ENCODE data around the gene MRPL40.
A peak's percentile ranks its signal among the peaks of the same experiment; 100 is the strongest.

The MRPL40 gene

GRCh38 chr22:19432133-19432851 is at the start of gene MRPL40:
Gene MRPL40, plus strand, starts transcription at chr22:19432545. Its CDS starts 10 bp downstream, at chr22:19432555.
- DNase-seq (ENCODE audit: low read depth), result peak; percentile 93

GRCh38 chr22:19383292-19383691 is 49.1 kb upstream of the MRPL40 start:
- no peak for DNase-seq (ENCODE audit: low read depth)

GRCh38 chr22:19385221-19385906 is 47.0 kb upstream of the MRPL40 start:
- no peak for DNase-seq (ENCODE audit: low read depth)

- no peak for DNase-seq (ENCODE audit: low read depth)
Observed at GRCh38 chr22:19386248-19386647, 46.1 kb upstream of the MRPL40 start.

GRCh38 chr22:19387038-19387437 is 45.3 kb upstream of the MRPL40 start:
- peak; percentile 16 for DNase-seq (ENCODE audit: low read depth)

- no peak for DNase-seq (ENCODE audit: low read depth)
Observed at GRCh38 chr22:19387575-19387974, 44.8 kb upstream of the MRPL40 start.

- no peak for DNase-seq (ENCODE audit: low read depth)
Observed at GRCh38 chr22:19393704-19394103, 38.6 kb upstream of the MRPL40 start.

- no peak for DNase-seq (ENCODE audit: low read depth)
Observed at GRCh38 chr22:19394274-19395050, 37.9 kb upstream of the MRPL40 start.

- DNase-seq (ENCODE audit: low read depth), result no peak
Observed at GRCh38 chr22:19395276-19395675, 37.1 kb upstream of the MRPL40 start.

- DNase-seq (ENCODE audit: low read depth), result no peak
Observed at GRCh38 chr22:19396561-19396933, 35.8 kb upstream of the MRPL40 start.

GRCh38 chr22:19396934-19397733 is 35.2 kb upstream of the MRPL40 start:
- DNase-seq (ENCODE audit: low read depth), result no peak

GRCh38 chr22:19397734-19398104 is 34.6 kb upstream of the MRPL40 start:
- DNase-seq (ENCODE audit: low read depth), result no peak

- DNase-seq (ENCODE audit: low read depth), result no peak
Observed at GRCh38 chr22:19398206-19398605, 34.1 kb upstream of the MRPL40 start.

- DNase-seq (ENCODE audit: low read depth), result no peak
Observed at GRCh38 chr22:19398652-19399051, 33.7 kb upstream of the MRPL40 start.

- DNase-seq (ENCODE audit: low read depth), result no peak
Observed at GRCh38 chr22:19400881-19401280, 31.5 kb upstream of the MRPL40 start.

- no peak for DNase-seq (ENCODE audit: low read depth)
Observed at GRCh38 chr22:19401483-19401882, 30.9 kb upstream of the MRPL40 start.

- no peak for DNase-seq (ENCODE audit: low read depth)
Observed at GRCh38 chr22:19402642-19403191, 29.6 kb upstream of the MRPL40 start.

GRCh38 chr22:19404676-19405075 is 27.7 kb upstream of the MRPL40 start:
- no peak for DNase-seq (ENCODE audit: low read depth)

- DNase-seq (ENCODE audit: low read depth), result no peak
Observed at GRCh38 chr22:19405133-19405532, 27.2 kb upstream of the MRPL40 start.

GRCh38 chr22:19405652-19406051 is 26.7 kb upstream of the MRPL40 start:
- DNase-seq (ENCODE audit: low read depth), result no peak

GRCh38 chr22:19406281-19406811 is 26.0 kb upstream of the MRPL40 start:
- DNase-seq (ENCODE audit: low read depth), result no peak

GRCh38 chr22:19406846-19407245 is 25.5 kb upstream of the MRPL40 start:
- DNase-seq (ENCODE audit: low read depth), result no peak
